Smooth muscle cell (in vitro differentiated cells): ENCODE measurements around the gene ZNF385D. TPM values are rescaled to one million over a fixed set of nuclear protein-coding genes. Genes with fewer than 3 reads are reported as not detected.
A peak's percentile ranks its signal among the peaks of the same experiment; 100 is the strongest.

Experiments
- DNase-seq: peaks from one replicate; lab custom pipeline; 2025; ENCODE audit not compliant: unreplicated experiment; lab: John Stamatoyannopoulos, UW
- H2AFZ ChIP-seq: fragments of 200-600 bp; sonication (generic); 2 replicates; pipeline ENCODE4 v1.6.0; 2016; ENCODE audit warnings: antibody characterized with exemption, low read depth, mild to moderate bottlenecking
- H3F3A ChIP-seq: fragments of 200-600 bp; sonication (generic); 2 replicates; pipeline ENCODE4 v1.6.0; 2017; ENCODE audit warnings: antibody characterized with exemption, low read depth
- H3K27ac ChIP-seq: fragments of 200-600 bp; sonication (generic); 2 replicates; pipeline ENCODE4 v1.5.1; 2016; ENCODE audit warnings: low read depth, mild to moderate bottlenecking
- H3K27me3 ChIP-seq: fragments of 200-600 bp; sonication (generic); 2 replicates; pipeline ENCODE4 v1.6.1; 2016; ENCODE audit warnings: low read depth, mild to moderate bottlenecking
- H3K36me3 ChIP-seq: fragments of 200-600 bp; sonication (generic); 2 replicates; pipeline ENCODE4 v1.5.1; 2016; ENCODE audit warnings: low read depth
- H3K4me1 ChIP-seq: fragments of 200-600 bp; sonication (generic); 2 replicates; pipeline ENCODE4 v1.5.1; 2016; ENCODE audit warnings: low read depth
- H3K4me2 ChIP-seq: fragments of 200-600 bp; sonication (generic); 2 replicates; pipeline ENCODE4 v1.6.0; 2016; ENCODE audit warnings: mild to moderate bottlenecking
- H3K4me3 ChIP-seq: fragments of 200-600 bp; sonication (generic); 2 replicates; pipeline ENCODE4 v1.5.1; 2016; ENCODE audit warnings: mild to moderate bottlenecking
- H3K79me2 ChIP-seq: fragments of 200-600 bp; sonication (generic); 2 replicates; pipeline ENCODE4 v1.6.0; 2016; ENCODE audit warnings: low read depth, mild to moderate bottlenecking
- H3K9ac ChIP-seq: fragments of 200-600 bp; sonication (generic); 2 replicates; pipeline ENCODE4 v1.6.0; 2016; ENCODE audit warnings: low read depth
- H3K9me3 ChIP-seq: fragments of 200-600 bp; sonication (generic); replicated peaks from 2 replicates; pipeline ENCODE4 v1.5.1; 2016; ENCODE audit warnings: low read depth
- H4K20me1 ChIP-seq: fragments of 200-600 bp; sonication (generic); 2 replicates; pipeline ENCODE4 v1.6.0; 2016; ENCODE audit warnings: low read depth
- CTCF ChIP-seq: fragments of 200-600 bp; sonication (generic); IDR thresholded peaks from 2 replicates; pipeline ENCODE4 v1.5.1; 2017; ENCODE audit warnings: borderline replicate concordance, mild to moderate bottlenecking, antibody characterized with exemption; ENCODE audit not compliant: insufficient read depth, poor library complexity, severe bottlenecking
- WGBS: methylation state at CpG from one replicate; pipeline ENCODE4 v1.1.7; 2016; ENCODE audit warnings: low lambda C conversion rate; 5-methylcytosine and 5-hydroxymethylcytosine counted together
- polyA plus RNA-seq: library from polyadenylated mRNA; unstranded; fragments of >200 nt; fragmentation: Nextera tagmentation; extraction: Ambion mirVana; gene quantifications from 2 replicates; pipeline ENCODE4 v1.2.1, GENCODE V29; 2016
- total RNA-seq: library from RNA; depleted of rRNA; stranded (reverse); fragments of >200 nt; gene quantifications from 2 replicates; pipeline ENCODE4 v1.2.3, GENCODE V29; 2014

ZNF385D gene
- total and polyA plus RNA-seq, 2 experiments from 2014 or later: 0.13 to 2.4 TPM

DNA sequence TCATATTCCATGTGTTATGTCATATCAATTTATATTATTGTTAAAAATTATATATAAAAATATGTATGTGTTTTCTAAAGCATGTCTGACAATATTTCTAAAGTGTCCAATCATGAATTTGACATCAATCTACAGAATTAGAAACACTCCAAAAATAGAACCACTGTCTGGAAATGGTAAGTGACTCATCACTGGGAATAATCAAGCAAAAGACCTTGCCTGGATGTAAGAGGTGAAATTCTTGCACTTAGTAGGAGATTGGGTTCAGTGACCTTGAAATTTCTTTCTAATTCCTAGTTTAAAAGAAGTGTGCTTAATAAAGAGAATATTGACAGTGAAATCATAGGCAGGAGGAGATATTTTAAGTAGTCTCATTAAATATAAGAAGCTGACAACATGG lies 188.8 kb downstream of the ZNF385D start:
- H3K9ac ChIP-seq: no peak overlapping the region
- H3K9me3 ChIP-seq: no peaks in the 10 kb centered on the region
- no peak for TF ChIP-seq CTCF
- H3K36me3 ChIP-seq: no peaks in the 10 kb centered on the region
- DNase-seq: no peak
- H3K27ac ChIP-seq: no peak overlapping the region
- no peaks in the 10 kb centered on the region for H3F3A ChIP-seq
- H3K4me2 ChIP-seq: peak overlapping the region; percentile 2
- no peaks in the 10 kb centered on the region for H3K79me2 ChIP-seq
- no peak overlapping the region for H3K4me3 ChIP-seq
- no peaks in the 10 kb centered on the region for H3K27me3 ChIP-seq
- H2AFZ ChIP-seq: no peak overlapping the region
- H3K4me1 ChIP-seq: no peaks in the 10 kb centered on the region
- H4K20me1 ChIP-seq: no peaks in the 10 kb centered on the region

- Histone ChIP-seq H3K9ac (no peak overlapping the region), H3K79me2 (no peaks in the 10 kb centered on the region), H3K4me3 (no peak overlapping the region), H3K27ac (no peak overlapping the region), H3F3A (no peaks in the 10 kb centered on the region), H3K9me3 (no peaks in the 10 kb centered on the region), H3K4me1 (no peaks in the 10 kb centered on the region), H3K27me3 (no peaks in the 10 kb centered on the region), H3K4me2 (no peak overlapping the region), H2AFZ (no peak overlapping the region), H3K36me3 (no peaks in the 10 kb centered on the region), H4K20me1 (no peaks in the 10 kb centered on the region)
- no peak for DNase-seq
- 96% methylated on average over 2 of the region's 2 CpGs for WGBS
- TF ChIP-seq CTCF: no peak
Observed at GRCh38 chr3:21561472-21561871, 189.5 kb downstream of the ZNF385D start.

DNA sequence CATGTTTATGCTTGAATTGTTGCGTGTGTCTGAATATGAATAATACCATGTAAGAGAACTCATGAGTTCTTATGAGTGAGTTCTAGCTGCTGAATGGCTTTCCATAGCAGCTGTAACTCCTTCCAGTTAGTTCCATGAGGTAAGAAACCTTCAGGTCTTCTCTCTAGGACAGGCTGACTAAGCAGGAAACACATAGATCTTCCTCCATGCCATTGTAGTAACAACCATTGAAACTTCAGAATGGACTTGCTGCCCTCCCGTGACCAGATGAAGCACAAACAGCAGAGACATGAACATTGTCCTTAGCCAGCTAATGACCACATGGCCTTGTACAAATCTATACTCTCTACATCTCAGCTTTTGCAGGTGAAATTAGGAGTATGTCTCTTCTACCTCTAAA lies 200.0 kb downstream of the ZNF385D start:
- Histone ChIP-seq H3F3A (no peaks in the 10 kb centered on the region), H3K4me3 (no peak overlapping the region), H3K36me3 (no peaks in the 10 kb centered on the region), H3K27ac (no peak overlapping the region), H4K20me1 (no peaks in the 10 kb centered on the region), H2AFZ (no peak overlapping the region), H3K9ac (no peak overlapping the region), H3K4me2 (no peak overlapping the region), H3K4me1 (no peaks in the 10 kb centered on the region), H3K79me2 (no peaks in the 10 kb centered on the region), H3K27me3 (no peaks in the 10 kb centered on the region), H3K9me3 (no peaks in the 10 kb centered on the region)
- peak; percentile 14 for TF ChIP-seq CTCF
- no peak for DNase-seq
- WGBS: 100% methylated on average over 2 of the region's 2 CpGs

DNA sequence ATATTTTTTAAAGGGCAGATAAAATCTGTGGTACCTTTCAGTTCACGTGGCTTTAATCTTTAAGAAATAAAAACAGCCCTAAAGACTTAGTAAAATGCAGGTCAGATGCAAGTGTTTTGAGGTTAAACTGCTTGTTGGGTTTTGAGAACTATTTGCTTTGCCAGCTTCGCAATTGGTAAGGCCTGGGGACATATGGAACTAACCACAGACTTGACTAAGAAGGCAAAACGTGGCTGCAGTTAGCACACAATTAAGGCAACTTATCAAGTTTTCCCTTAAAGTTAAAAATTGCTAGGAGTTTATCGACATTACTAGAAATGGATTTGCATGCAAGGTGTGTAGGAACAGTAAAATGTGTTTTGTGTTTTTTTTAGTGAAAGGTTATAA lies 206.9 kb downstream of the ZNF385D start:
- H3K4me1 ChIP-seq: no peaks in the 10 kb centered on the region
- TF ChIP-seq CTCF: no peak
- H3K9me3 ChIP-seq: no peaks in the 10 kb centered on the region
- no peaks in the 10 kb centered on the region for H3K79me2 ChIP-seq
- H3K4me3 ChIP-seq: no peak overlapping the region
- H2AFZ ChIP-seq: no peak overlapping the region
- H3F3A ChIP-seq: no peaks in the 10 kb centered on the region
- 32% methylated on average over 4 of the region's 4 CpGs for WGBS
- no peak overlapping the region for H3K4me2 ChIP-seq
- no peak for DNase-seq
- H3K9ac ChIP-seq: no peak overlapping the region
- no peak overlapping the region for H3K27ac ChIP-seq
- H3K36me3 ChIP-seq: no peaks in the 10 kb centered on the region
- H4K20me1 ChIP-seq: no peaks in the 10 kb centered on the region
- peaks cover 3% of the 10 kb centered on the region for H3K27me3 ChIP-seq
